ENCODE measurements around the gene POLRMT. TPM values are rescaled to one million over a fixed set of nuclear protein-coding genes. Genes with fewer than 3 reads are reported as not detected.
"Not testable (repeated sequence)": the region's sequence is repeated elsewhere in the genome, so short reads cannot be mapped to it uniquely, and the experiment has no call there.

The POLRMT gene
- total RNA-seq, 1 donor from 2014 or later: 53.6 TPM

DNA sequence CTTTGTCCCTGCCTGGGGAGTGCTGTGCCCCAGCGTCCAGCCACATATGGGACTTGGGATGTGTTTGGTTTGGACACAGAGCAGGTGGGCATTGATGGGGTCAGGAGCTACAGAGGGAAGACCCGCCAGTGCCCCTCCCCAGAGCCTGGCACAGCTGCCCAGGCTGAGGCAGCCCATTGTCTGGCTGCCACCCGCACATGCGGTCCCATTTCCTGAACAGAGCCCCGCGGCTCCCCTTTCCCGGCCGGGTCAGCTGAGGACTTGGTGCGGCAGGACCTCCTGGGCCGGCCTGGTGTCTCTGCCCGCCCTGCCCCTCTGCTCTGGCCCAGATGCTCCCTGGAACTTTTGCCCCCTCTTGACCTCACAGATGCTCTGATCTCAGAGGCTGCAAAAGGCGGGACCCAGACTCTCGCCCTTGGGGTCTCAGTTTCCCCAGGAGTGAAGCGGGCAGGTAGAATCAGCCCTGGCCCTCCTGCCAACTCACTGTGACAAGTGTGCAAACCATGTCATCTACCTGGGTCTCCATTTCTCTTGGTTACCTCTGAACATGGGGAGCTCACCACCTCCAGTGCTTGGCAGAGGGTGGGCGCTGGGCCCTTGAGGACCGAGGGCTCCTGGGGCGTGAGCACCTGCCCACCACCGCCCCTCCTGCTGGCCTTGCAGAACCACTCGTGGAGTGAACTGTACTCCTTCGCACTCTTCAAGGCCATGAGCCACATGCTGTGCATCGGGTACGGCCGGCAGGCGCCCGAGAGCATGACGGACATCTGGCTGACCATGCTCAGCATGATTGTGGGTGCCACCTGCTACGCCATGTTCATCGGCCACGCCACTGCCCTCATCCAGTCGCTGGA lies 25.8 kb downstream of the POLRMT start:
- Mint-ChIP-seq H3K27me3 (ENCODE audit: unreplicated experiment) (peaks cover 7% of the 10 kb centered on the region), H3K4me3 (ENCODE audit: unreplicated experiment) (no peak overlapping the region), H3K4me1 (ENCODE audit: unreplicated experiment) (no peaks in the 10 kb centered on the region), H3K9me3 (ENCODE audit: unreplicated experiment) (peaks cover 2% of the 10 kb centered on the region), H3K36me3 (ENCODE audit: low read depth, unreplicated experiment) (peaks cover 5% of the 10 kb centered on the region), H3K27ac (ENCODE audit: unreplicated experiment) (no peak overlapping the region)
- TF ChIP-seq, protein P1, sequence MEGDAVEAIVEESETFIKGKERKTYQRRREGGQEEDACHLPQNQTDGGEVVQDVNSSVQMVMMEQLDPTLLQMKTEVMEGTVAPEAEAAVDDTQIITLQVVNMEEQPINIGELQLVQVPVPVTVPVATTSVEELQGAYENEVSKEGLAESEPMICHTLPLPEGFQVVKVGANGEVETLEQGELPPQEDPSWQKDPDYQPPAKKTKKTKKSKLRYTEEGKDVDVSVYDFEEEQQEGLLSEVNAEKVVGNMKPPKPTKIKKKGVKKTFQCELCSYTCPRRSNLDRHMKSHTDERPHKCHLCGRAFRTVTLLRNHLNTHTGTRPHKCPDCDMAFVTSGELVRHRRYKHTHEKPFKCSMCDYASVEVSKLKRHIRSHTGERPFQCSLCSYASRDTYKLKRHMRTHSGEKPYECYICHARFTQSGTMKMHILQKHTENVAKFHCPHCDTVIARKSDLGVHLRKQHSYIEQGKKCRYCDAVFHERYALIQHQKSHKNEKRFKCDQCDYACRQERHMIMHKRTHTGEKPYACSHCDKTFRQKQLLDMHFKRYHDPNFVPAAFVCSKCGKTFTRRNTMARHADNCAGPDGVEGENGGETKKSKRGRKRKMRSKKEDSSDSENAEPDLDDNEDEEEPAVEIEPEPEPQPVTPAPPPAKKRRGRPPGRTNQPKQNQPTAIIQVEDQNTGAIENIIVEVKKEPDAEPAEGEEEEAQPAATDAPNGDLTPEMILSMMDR (IDR thresholded peaks at IDR 0.05; ENCODE audit: unreplicated experiment): no peak
- no peak for DNase-seq (ENCODE audit: low spot score)

DNA sequence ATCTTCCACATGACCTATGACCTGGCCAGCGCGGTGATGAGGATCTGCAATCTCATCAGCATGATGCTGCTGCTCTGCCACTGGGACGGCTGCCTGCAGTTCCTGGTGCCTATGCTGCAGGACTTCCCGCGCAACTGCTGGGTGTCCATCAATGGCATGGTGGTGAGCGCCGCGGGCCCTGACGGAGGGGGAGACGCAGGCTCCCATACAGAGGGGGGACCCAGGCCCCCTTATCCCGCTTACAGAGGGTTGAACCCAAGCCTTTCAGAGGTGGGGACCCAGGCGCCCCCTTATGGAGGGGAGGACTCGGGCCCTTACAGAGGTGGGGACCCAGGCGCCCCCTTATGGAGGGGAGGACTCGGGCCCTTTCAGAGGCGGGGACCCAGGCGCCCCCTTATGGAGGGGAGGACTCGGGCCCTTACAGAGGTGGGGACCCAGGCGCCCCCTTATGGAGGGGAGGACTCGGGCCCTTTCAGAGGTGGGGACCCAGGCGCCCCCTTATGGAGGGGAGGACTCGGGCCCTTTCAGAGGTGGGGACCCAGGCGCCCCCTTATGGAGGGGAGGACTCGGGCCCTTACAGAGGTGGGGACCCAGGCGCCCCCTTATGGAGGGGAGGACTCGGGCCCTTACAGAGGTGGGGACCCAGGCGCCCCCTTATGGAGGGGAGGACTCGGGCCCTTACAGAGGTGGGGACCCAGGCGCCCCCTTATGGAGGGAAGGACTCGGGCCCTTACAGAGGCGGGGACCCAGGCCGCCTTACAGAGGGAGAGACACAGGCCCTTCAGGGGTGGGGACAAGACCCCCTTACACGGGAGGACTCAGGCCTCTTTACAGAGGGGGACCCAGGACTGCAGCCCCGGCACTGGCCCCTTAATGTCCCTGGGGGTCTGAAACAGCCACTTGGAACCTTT lies 28.0 kb downstream of the POLRMT start:
- H3K27me3 Mint-ChIP-seq (ENCODE audit: unreplicated experiment): not testable (repeated sequence)

DNA sequence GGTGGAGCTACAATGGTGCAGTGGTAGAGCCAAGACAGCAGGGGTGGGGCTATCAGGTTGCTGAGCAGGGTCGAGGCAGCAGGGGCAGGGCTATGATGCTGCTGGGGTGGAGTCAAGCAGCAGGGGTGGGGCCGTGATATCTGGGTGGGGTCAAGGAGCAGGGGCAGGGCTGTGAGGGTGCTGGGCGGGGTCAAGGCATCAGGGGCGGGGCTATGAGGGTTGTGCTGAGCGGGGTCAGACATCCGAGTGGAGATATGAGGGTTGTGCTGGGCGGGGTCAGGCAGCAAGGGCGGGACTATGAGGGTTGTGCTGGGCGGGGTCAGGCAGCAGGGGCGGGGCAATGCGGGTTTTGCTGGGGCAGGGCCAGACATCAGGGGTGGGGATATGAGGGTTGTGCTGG lies 29.0 kb downstream of the POLRMT start:
- DNase-seq (ENCODE audit: low spot score): no peak
- Mint-ChIP-seq H3K27ac (ENCODE audit: unreplicated experiment) (no peak overlapping the region), H3K4me1 (ENCODE audit: unreplicated experiment) (no peaks in the 10 kb centered on the region), H3K27me3 (ENCODE audit: unreplicated experiment) (peaks cover 6% of the 10 kb centered on the region), H3K9me3 (ENCODE audit: unreplicated experiment) (peaks cover 10% of the 10 kb centered on the region), H3K36me3 (ENCODE audit: low read depth, unreplicated experiment) (peaks cover 4% of the 10 kb centered on the region), H3K4me3 (ENCODE audit: unreplicated experiment) (no peak overlapping the region)
- TF ChIP-seq, protein P1 (IDR thresholded peaks at IDR 0.05; ENCODE audit: unreplicated experiment): no peak

More for the DNA sequence above, 28.0 kb downstream of the POLRMT start:
- DNase-seq (ENCODE audit: low spot score); H3K27ac Mint-ChIP-seq (ENCODE audit: unreplicated experiment); H3K4me1 Mint-ChIP-seq (ENCODE audit: unreplicated experiment); H3K36me3 Mint-ChIP-seq (ENCODE audit: low read depth, unreplicated experiment); H3K4me3 Mint-ChIP-seq (ENCODE audit: unreplicated experiment): not testable (repeated sequence)
- H3K9me3 Mint-ChIP-seq (ENCODE audit: unreplicated experiment): peaks cover 10% of the 10 kb centered on the region
- TF ChIP-seq, protein P1 (IDR thresholded peaks at IDR 0.05; ENCODE audit: unreplicated experiment): peak; percentile 23

DNA sequence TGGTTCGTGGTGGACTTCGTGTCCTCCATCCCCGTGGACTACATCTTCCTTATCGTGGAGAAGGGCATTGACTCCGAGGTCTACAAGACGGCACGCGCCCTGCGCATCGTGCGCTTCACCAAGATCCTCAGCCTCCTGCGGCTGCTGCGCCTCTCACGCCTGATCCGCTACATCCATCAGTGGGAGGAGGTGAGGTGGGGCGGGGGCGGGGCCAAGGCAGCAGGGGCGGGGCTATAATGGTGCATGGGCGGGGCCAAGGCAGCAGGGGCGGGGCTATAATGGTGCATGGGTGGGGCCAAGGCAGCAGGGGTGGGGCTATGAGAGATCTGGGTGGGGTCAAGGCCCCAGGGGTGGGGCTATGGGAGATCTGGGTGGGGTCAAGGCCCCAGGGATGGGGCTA lies 29.6 kb downstream of the POLRMT start:
- H3K9me3 Mint-ChIP-seq (ENCODE audit: unreplicated experiment): peaks cover 10% of the 10 kb centered on the region
- H3K4me1 Mint-ChIP-seq (ENCODE audit: unreplicated experiment); H3K27me3 Mint-ChIP-seq (ENCODE audit: unreplicated experiment); H3K36me3 Mint-ChIP-seq (ENCODE audit: low read depth, unreplicated experiment); H3K4me3 Mint-ChIP-seq (ENCODE audit: unreplicated experiment); DNase-seq (ENCODE audit: low spot score): not testable (repeated sequence)
- peak overlapping the region; percentile 64 for H3K27ac Mint-ChIP-seq (ENCODE audit: unreplicated experiment)

DNA sequence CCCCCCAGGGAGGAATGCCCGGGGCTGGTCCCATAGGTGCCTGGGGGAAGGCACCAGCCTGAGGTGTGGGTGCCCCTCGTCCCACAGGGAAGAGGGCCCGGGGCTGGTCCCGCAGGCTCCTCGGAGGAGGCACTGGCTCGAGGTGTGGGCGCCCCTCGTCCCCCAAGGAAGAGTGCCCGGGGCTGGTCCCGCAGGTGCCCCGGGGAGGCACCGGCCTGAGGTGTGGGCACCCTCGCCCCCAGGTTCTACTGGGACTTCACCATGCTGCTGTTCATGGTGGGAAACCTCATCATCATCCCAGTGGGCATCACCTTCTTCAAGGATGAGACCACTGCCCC lies 30.1 kb downstream of the POLRMT start:
- not testable (repeated sequence) for DNase-seq (ENCODE audit: low spot score); H3K27me3 Mint-ChIP-seq (ENCODE audit: unreplicated experiment); H3K36me3 Mint-ChIP-seq (ENCODE audit: low read depth, unreplicated experiment); H3K4me1 Mint-ChIP-seq (ENCODE audit: unreplicated experiment); H3K4me3 Mint-ChIP-seq (ENCODE audit: unreplicated experiment)
- peaks cover 10% of the 10 kb centered on the region for H3K9me3 Mint-ChIP-seq (ENCODE audit: unreplicated experiment)
- peak overlapping the region; percentile 64 for H3K27ac Mint-ChIP-seq (ENCODE audit: unreplicated experiment)
